HG03159 (cell line): ENCODE results near the gene TUBA4B.
"Not testable (repeated sequence)": the region's sequence is repeated elsewhere in the genome, so short reads cannot be mapped to it uniquely, and the experiment has no call there.

ENCODE experiments used
- ATAC-seq: cut with Tn5 transposase; IDR thresholded peaks from one replicate; pipeline ENCODE4 v1.9.1; 2021; ENCODE audit warnings: mild to moderate bottlenecking, moderate library complexity; ENCODE audit not compliant: unreplicated experiment

TUBA4B gene

DNA sequence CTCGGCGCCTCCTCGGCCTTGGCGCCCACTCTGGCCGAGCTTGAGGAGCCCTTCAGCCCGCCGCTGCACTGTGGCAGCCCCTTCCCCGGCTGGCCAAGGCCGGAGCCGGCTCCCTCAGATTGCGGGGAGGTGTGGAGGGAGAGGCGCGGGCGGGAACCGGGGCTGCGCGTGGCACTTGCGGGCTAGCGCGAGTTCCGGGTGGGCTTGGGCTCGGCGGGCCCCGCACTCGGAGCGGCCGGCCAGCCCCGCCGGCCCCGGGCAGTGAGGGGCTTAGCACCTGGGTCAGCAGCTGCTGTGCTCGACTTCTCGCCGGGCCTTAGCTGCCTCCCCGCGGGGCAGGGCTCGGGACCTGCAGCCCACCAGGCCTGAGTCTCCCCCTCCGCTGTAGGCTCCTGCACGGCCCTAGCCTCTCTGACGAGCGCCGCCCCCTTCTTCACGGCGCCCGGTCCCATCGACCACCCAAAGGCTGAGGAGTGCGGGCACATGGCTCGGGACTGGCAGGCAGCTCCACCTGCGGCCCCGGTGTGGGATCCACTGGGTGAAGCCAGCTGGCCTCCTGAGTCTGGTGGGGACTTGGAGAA lies 59.7 kb downstream of the TUBA4B start:
- not testable (repeated sequence) for ATAC-seq

- no peak for ATAC-seq
These were observed 61.9 kb downstream of the TUBA4B start for GRCh38 chr2:219314804-219315468.
